H1 (cell line): Measurements from ENCODE around the gene PRKD1. TPM values are rescaled to one million over a fixed set of nuclear protein-coding genes. Genes with fewer than 3 reads are reported as not detected.

Source experiments
- RAD21 ChIP-seq, 2 experiments: IDR thresholded peaks in 1 of 2; conservative IDR thresholded peaks in 1 of 2; 2 replicates each; pipeline ENCODE4 v1.6.1; 2011; ENCODE audit warnings: low read depth in 2 of 2, low read length in 2 of 2, improper control_type of control experiment in 1 of 2, inconsistent platforms in 1 of 2, mild to moderate bottlenecking in 1 of 2, moderate library complexity in 1 of 2
- YY1 ChIP-seq: IDR thresholded peaks from 2 replicates; pipeline ENCODE4 v1.6.1; 2011; ENCODE audit warnings: low read depth, mild to moderate bottlenecking, low read length
- polyA plus RNA-seq, 7 experiments: library from polyadenylated mRNA; depleted of rRNA in 3 of 7; stranded (reverse) in 5 of 7; unstranded in 2 of 7; fragments of >200 nt in 5 of 7; fragments of 200-250 nt in 2 of 7; gene quantifications; 1 replicate in 5 of 7; 2 replicates in 1 of 7; 4 replicates in 1 of 7; pipeline versions ENCODE4 v1.2.1 to v1.2.3, GENCODE V29; 2011 to 2013; ENCODE audit warnings: missing spikeins in 2 of 7, mixed read lengths in 2 of 7
- total RNA-seq: library from RNA; stranded (reverse); fragmentation: NEBNext Ultra II Directional; extraction: Animal tissue kit (Norgen Biotek cat#: 25700); gene quantifications from 2 replicates; pipeline ENCODE4 v1.2.1, GENCODE V29; 2021

Gene PRKD1
- total and polyA plus RNA-seq, 2 of the 8 experiments (the other 6 are each of a cell fraction or from before 2014, with no cell fraction given): 3.6 to 6.8 TPM

DNA sequence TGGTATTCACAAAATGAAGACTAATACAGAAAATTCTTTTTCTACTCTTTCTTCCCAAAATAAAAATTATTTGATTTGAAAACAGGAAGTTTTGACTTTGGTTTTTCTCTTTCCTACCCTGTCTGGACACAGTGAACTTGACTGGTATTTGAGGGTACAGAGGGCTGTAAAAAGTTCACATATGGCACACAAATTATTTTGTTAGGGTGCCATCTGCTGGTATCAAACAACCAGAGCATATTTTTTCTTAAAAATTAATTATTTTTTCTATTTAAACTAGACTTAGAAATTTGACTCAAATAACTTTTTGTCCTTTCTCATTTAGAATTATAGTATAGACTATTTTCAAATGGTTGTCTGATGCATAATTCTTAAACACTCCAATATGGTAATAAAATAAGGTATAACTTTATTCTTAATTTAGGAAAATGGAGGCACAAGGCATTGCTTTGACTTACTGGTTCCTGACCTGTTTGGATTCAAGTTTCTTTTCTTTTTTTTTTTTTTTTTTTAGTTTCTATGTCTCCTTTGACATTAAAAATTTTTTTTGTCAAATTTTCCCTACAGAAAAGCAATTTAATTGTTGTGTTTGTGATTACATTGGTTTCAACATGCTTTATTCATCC lies 390.6 kb downstream of the PRKD1 start (continued):
- TF ChIP-seq RAD21 (IDR thresholded peaks at IDR 0.05 in 1 of 2, conservative IDR thresholded peaks at IDR 0.05 in 1 of 2; ENCODE audit: low read depth in 2 of 2, low read length in 2 of 2) (peak; percentile 25 to 28), YY1 (no peak)
- TF ChIP-seq, all 59 proteins: peak for 2
